GM23338 (cell line): ENCODE data around the gene MSH4.

Experiments
- CREB1 ChIP-seq: fragments of 250-450 bp; sonication (Bioruptor Pico); IDR thresholded peaks from 2 replicates; pipeline ENCODE4 v1.5.0; 2020; ENCODE audit warnings: low read depth, mild to moderate bottlenecking, moderate library complexity
- CTCF ChIP-seq, 2 experiments: fragments of 200-600 bp in 1 of 2; sonication (generic) in 1 of 2; conservative IDR thresholded peaks; 2 replicates each; pipeline versions ENCODE4 v1.5.1 to v1.6.1; 2016 to 2017; ENCODE audit warnings: antibody characterized with exemption in 2 of 2, low read depth in 2 of 2, mild to moderate bottlenecking in 2 of 2, moderate library complexity in 1 of 2
- JUNB ChIP-seq: IDR thresholded peaks from one replicate; pipeline ENCODE4 v1.6.1; 2016; ENCODE audit warnings: antibody characterized with exemption; ENCODE audit not compliant: unreplicated experiment
- POLR2AphosphoS5 ChIP-seq: IDR thresholded peaks from 2 replicates; pipeline ENCODE4 v1.6.1; 2016; ENCODE audit warnings: antibody characterized with exemption, low read depth
- REST ChIP-seq: IDR thresholded peaks from one replicate; pipeline ENCODE4 v1.6.1; 2018; ENCODE audit warnings: antibody characterized with exemption; ENCODE audit not compliant: unreplicated experiment
- ZNF114 ChIP-seq: fragments of 250-450 bp; sonication (Bioruptor Pico); IDR thresholded peaks from 2 replicates; pipeline ENCODE4 v1.5.0; 2020; ENCODE audit warnings: mild to moderate bottlenecking, moderate library complexity
- ZNF331 ChIP-seq: fragments of 250-450 bp; sonication (Bioruptor Pico); IDR thresholded peaks from 2 replicates; pipeline ENCODE4 v1.5.0; 2020; ENCODE audit warnings: low read depth, mild to moderate bottlenecking, moderate library complexity

DNA sequence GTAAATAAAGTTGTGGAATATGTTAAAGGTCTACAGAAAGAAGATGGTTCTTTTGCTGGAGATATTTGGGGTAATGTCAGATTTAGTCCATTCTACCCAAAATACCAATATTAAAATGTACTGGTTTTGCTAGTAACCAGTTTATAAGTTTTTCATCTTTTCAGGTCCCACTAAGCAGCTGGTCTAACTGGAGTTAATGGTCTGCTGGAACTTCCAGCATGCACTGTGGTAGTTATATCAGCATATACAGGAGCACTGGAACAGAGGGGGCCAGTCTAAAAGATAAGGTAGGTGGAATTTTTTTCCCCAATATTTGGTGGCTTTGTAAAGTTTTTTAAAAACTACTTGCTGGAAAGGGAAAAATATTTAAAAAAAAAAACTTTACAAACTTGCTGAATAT lies 6.7 kb upstream of the MSH4 start:
- TF ChIP-seq ZNF114 (CRISPR knock-in tag) = no peak
- TF ChIP-seq CTCF (conservative IDR thresholded peaks at IDR 0.05; ENCODE audit: low read depth in 2 of 2) = no peak
- no peak for TF ChIP-seq JUNB
- no peak for TF ChIP-seq REST
- no peak for TF ChIP-seq POLR2AphosphoS5
- TF ChIP-seq CREB1 (CRISPR knock-in tag) = no peak
- TF ChIP-seq ZNF331 = no peak
